GM18873 (cell line): Measurements from ENCODE around the gene MPP7.

Experiments
- ATAC-seq: cut with Tn5 transposase; IDR thresholded peaks from one replicate; pipeline ENCODE4 v1.9.1; 2021; ENCODE audit warnings: mild to moderate bottlenecking, moderate library complexity, moderate number of reproducible peaks; ENCODE audit not compliant: unreplicated experiment, low FRiP score

MPP7 gene

GRCh38 chr10:28276384-28276783 lies 26.5 kb downstream of the MPP7 start:
- no peak for ATAC-seq

GRCh38 chr10:28274475-28274874 lies 28.4 kb downstream of the MPP7 start:
- ATAC-seq: no peak

- ATAC-seq: no peak
These were observed 29.5 kb downstream of the MPP7 start for GRCh38 chr10:28273343-28273742.

GRCh38 chr10:28269842-28270456 lies 32.9 kb downstream of the MPP7 start:
- no peak for ATAC-seq

- no peak for ATAC-seq
These were observed 36.2 kb downstream of the MPP7 start for GRCh38 chr10:28266449-28267224.

GRCh38 chr10:28263136-28263857 lies 39.6 kb downstream of the MPP7 start:
- no peak for ATAC-seq

- ATAC-seq: no peak
These were observed 46.1 kb downstream of the MPP7 start for GRCh38 chr10:28256776-28257175.

- no peak for ATAC-seq
These were observed 48.4 kb downstream of the MPP7 start for GRCh38 chr10:28254290-28254985.

- no peak for ATAC-seq
These were observed 49.6 kb downstream of the MPP7 start for GRCh38 chr10:28253169-28253785.
